Sigmoid colon (tissue), 4 donors: ENCODE results near the gene TEC.

ENCODE experiments used
- POLR2A ChIP-seq, 2 donors: fragments of 450-650 bp; IDR thresholded peaks; one replicate each; pipeline ENCODE4 v1.6.1; 2016; ENCODE audit warnings: antibody characterized with exemption in 2 of 2, mild to moderate bottlenecking in 2 of 2, moderate library complexity in 2 of 2
- POLR2AphosphoS5 ChIP-seq, 4 donors: sonication (generic); formaldehyde crosslinking; IDR thresholded peaks; one replicate each; pipeline ENCODE4 v1.6.1; 2017; ENCODE audit warnings: antibody characterized with exemption in 4 of 4
- TF ChIP-seq, protein P1 (sequence below), 4 experiments: fragments of 450-650 bp in 3 of 4; fragments of 200-600 bp in 1 of 4; IDR thresholded peaks; one replicate each; pipeline ENCODE4 v1.5.1; 2016 to 2019; ENCODE audit warnings: antibody characterized with exemption in 4 of 4, mild to moderate bottlenecking in 3 of 4, moderate library complexity in 2 of 4

DNA sequence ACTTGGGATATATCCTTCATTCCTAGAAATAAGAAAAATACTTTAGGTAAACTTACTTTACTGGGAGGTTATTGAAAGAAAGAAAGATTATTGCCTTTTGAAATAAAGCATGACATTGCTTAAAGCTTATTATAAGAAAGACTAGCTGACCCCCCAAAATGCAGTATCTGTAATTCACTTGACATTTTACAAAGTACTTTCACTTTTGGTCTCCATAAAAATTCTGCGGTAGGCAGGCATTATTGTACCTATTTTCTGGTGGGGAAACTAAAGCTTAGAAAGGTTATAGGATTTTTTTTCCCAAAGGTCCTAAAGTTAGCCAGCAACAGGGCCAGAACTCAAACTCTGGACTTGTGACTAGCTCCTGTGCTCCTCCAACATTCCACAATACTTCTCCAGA, 105.9 kb downstream of the TEC start:
- TF ChIP-seq POLR2AphosphoS5 (IDR thresholded peaks at IDR 0.05) (no peak), POLR2A (IDR thresholded peaks at IDR 0.05) (no peak)
- TF ChIP-seq, protein P1, sequence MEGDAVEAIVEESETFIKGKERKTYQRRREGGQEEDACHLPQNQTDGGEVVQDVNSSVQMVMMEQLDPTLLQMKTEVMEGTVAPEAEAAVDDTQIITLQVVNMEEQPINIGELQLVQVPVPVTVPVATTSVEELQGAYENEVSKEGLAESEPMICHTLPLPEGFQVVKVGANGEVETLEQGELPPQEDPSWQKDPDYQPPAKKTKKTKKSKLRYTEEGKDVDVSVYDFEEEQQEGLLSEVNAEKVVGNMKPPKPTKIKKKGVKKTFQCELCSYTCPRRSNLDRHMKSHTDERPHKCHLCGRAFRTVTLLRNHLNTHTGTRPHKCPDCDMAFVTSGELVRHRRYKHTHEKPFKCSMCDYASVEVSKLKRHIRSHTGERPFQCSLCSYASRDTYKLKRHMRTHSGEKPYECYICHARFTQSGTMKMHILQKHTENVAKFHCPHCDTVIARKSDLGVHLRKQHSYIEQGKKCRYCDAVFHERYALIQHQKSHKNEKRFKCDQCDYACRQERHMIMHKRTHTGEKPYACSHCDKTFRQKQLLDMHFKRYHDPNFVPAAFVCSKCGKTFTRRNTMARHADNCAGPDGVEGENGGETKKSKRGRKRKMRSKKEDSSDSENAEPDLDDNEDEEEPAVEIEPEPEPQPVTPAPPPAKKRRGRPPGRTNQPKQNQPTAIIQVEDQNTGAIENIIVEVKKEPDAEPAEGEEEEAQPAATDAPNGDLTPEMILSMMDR (IDR thresholded peaks at IDR 0.05) = no peak
